Measurements from ENCODE around the gene MT1M.

The MT1M gene

DNA sequence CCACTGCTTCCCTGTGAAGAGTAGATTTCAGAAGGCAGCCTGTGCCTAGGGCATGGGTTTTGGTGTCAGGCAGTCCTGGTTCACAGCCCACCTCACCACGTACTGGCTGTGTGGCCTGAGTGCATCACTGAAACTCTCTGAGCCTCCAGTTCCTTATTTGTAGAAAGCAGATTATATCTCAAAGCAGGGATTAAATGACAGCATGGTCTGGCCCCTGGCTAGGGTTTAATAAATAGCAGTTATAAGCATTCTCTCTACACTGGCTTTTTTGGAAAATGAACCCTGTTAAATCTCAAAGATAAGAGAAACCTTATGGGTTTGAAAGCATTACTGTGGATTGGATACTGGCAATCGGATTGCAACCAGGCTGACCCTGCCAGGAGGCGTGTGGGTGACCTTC, 2.9 kb upstream of the MT1M start:
- DNase-seq = no peak

DNA sequence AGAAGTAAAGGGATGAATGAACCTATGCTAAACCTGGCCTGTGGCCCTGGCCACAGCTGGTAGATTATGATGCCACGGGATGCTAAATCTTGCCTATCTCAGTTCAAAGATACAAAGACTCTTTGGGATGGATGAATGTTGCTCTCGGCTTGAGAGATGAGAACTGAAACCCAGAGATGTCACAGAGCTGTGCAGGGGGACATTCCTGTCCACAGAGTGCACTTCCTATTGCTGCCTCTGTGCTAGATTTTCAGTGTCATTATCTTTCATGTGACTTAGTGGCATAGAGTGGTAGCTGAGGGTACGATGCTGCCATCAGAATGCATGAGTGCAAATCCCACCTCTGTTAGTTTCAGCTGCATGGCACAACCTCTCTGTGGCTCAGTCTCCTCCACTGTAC, 2.3 kb upstream of the MT1M start:
- no peak for DNase-seq

DNA sequence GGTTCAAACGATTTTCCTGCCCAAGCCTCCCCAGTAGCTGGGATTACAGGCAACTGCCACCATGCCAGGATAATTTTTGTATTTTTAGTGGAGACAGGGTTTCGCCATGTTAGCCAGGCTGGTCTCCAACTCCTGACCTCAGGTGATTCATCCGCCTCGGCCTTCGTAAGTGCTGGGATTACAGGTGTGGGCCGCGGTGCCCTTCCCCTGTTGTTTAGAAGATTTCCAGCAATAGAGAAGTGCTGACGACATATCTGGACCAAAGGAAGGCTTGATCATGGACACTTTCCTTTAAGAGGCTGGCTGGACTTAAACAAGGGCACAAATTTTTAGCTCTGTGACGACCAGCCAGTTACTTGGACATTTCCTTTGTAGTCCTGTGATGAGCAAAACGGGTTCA, 1.3 kb upstream of the MT1M start:
- DNase-seq = no peak

DNA sequence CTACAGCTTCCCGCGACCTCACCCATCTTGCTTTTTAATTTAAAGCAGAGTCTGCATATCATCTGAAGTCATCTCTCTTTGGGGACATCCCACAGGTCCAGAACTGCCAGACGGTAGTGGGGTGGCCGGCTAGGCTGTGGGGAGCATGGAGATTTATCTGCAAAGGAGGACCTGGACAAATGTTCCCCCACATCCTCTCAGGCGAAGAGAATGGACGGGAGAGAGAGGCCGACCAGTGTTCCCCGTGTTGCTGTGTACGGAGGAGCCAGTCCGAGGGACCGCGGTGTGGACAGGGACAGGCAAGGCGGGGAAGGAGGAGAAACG, 665 bp upstream of the MT1M start:
- no peak for DNase-seq

DNA sequence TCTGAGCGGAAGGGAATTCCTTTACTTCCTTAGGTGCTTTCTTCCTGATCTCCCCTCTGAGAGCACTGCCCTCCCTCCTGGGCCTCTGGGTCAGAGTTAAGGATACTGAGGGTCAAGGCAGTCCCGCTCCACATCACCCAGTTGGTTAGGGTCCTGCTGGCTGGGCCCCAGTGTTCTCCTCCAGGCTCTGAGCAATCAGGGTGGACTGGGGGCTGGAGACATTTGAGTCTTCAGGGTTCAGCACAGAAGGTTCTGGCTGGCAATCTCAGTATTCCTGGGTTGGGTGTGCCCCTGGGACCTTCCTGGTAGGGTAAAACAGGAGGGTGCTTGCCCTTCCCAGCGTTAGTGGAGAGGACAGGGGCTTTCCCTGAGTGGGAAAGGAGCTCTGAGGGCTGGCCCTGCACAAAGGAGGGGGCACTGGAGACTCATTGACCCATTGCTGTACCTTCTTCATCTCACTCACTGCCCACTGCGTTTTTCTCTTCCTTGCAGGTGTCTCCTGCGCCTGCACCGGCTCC, 448 bp downstream of the MT1M start:
- no peak for DNase-seq

DNA sequence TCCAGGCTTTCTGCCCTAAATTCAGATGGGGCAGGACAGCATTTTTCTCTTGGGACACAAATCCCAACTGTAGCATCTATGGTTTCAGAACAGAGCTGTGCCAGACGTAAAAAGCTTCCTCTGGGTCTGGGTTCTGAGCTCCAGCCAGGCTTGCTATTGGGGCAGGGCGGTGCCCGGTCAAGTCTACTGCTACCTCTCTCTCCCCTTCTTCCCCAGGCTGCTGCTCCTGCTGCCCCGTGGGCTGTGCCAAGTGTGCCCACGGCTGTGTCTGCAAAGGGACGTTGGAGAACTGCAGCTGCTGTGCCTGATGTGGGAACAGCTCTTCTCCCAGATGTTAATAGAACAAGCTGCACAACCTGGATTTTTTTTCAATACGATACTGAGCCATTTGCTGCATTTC, 1.1 kb downstream of the MT1M start:
- no peak for DNase-seq

DNA sequence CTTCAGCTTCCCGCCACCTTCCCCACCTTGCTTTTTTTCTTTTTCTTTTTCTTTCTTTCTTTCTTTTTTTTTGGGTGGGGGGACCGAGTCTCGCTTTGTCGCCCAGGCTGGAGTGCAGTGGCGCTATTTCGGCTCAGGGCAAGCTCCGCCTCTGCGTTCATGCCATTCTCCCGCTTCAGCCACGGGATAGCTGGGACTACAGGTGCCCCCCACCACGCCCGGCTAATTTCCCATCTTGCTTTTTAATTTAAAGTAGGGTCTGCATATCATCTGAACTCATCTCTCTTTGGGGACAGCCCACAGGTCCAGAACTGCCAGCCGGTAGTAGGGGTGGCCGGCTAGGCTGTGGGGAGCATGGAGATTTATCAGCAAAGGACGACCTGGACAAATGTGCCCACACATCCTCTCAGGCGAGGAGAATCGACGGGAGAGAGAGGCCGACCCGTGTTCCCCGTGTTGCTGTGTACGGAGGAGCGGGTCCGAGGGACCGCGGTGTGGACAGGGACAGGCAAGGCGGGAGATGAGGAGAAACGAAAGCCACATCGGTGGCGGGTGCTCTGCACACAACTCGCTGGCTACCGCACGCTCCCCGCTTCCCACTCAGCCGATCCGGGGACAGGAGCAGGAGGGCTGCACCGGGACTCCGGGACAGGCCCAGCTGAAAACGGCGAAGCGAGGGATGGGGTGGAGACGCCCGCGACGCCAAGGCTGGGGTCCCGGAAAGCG, 2.4 kb downstream of the MT1M start:
- no peak for DNase-seq

DNA sequence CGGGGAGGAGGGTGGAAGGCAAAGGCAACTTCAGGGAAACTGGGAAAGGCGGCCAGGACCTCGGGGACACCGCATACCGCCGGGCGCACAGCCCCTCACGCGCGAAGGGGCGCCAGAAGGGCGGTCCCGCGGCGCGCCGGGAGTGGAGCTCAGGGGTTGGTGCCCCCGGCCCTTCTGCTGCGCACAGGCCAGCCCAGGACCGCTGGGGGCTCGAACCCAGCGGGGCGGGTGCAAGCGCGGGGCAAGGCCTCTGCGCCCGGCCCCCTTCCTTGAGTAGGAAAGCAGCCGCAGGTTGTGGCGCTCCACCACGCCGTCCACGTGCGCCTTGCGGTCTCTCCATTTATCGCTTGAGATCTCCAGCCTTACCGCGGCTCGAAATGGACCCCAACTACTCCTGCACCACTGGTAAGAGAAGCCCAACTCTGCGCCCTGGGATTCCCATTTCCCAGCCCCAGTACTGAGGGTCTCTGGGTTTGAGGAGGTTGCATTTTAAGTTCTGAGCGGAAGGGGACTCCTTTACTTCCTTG, 3.0 kb downstream of the MT1M start:
- no peak for DNase-seq

DNA sequence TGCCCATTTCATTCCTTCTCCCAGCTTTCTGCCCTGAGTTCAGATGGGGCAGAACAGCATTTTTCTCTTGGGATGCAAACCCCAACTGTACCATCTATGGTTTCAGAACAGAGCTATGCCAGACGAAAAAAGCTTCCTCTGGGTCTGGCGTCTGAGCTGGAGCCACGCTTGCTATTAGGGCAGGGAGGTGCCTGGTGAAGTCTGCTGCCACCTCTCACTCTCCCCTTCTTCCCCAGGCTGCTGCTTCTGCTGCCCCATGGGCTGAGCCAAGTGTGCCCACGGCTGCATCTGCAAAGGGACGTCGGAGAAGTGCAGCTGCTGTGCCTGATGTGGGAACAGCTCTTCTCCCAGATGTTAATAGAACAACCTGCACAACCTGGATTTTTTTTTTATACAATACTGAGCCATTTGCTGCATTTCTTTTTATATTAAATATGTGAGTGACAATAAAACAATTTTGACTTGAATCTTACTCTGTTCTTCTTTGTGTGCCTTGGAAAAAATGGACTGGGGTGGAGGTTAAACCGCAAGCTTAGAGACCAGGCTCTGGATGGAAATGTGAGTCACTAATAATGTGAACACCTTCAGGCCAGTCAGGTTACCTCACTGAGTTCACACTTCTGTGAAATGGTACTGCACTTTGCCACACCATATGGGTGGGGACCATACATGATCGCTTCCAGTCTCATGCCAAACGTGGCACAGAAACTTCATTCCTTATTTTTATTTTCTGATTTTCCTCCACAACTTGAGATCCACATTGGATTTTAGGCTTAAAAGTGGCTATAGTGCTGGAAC, 4.4 kb downstream of the MT1M start:
- no peak for DNase-seq

DNA sequence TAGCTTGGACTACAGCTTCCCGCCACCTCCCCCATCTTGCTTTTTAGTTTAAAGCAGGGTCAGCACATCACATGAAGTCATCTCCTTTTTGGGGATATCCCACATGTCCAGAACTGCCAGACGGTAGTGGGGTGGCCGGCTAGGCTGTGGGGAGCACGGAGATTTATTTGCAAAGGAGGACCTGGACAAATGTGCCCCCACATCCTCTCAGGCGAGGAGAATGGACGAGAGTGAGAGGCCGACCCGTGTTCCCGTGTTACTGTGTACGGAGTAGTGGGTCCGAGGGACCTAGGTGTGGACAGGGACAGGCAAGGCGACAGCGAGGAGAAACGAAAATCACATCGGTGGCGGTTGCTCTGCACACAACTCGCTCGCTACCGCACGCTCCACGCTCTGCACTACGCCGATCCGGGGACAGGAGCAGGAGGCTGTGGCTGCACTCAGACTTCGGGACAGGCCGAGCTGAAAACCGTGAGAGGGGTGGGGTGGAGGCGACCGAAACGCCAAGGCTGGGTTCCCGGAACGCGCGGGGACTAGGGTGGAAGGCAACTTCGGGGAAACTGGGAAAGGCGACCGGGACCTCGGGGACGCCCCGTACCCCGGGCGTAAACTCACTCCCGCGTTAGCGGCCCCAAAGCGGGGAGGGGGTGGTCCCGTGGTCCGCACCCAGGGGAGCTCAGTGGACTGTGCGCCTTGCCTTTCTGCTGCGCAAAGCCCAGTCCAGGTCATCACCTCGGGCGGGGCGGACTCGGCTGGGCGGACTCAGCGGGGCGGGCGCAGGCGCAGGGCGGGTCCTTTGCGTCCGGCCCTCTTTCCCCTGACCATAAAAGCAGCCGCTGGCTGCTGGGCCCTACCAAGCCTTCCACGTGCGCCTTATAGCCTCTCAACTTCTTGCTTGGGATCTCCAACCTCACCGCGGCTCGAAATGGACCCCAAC, 5.6 kb downstream of the MT1M start, which contains the start of gene MT1A:
Gene MT1A, plus strand, starts transcription at position 853 of the 937 bp plus-strand sequence. Its CDS starts 73 bp downstream, at position 926.
- no peak for DNase-seq

DNA sequence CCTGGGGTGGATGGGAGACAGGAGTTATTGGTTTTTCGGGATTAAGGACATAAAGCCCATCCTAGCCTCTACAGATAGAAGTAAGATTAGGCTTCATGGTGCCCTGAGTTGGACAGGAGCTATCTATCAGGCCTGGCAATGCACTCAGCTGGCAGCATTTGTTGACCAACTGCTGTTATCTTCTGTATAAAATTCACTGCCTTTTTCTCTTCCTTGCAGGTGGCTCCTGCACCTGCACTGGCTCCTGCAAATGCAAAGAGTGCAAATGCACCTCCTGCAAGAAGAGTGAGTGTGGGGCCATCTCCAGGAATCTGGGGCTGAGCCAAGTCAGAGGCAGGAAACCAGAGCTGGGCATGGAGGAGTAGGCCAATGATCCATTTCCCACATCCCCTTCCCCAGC, 6.6 kb downstream of the MT1M start:
- DNase-seq = no peak

DNA sequence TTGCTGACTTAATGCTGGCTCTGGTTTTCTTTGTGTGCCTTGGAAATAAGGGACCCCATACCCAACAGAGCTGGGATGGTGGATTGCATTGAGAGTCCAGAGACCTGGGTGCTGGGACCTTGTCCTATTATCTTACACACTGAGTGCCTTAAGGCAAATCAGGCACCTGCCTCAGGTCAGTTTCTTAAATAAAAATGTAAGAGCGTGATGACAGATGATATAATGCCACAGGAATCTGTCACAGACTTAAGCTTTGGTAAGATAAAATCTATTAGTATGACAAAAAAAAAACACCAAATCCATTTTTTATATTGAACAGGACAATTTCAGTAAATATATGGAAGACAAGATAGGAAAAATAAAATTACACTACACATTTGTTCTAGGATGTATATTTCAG, 7.6 kb downstream of the MT1M start:
- DNase-seq = no peak

DNA sequence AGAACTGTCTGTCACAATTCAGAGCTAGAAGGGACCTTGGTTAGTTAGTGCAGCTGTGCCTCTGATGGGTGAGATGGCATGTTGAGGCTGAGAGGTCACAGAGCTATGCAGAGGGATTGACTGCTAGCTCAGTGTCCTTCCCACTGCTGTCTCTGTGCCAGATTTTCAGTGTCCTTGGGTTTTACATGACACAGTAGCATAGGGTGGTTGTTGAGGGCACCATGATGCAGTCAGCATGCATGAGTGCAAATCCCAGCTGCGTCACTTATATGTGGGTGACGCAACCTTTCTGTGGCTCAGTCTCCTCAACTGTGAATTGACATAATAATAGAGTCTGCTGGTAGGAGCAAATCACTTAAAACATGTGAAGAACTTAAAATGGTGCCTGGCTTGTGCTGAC, 8.7 kb downstream of the MT1M start:
- DNase-seq = no peak

DNA sequence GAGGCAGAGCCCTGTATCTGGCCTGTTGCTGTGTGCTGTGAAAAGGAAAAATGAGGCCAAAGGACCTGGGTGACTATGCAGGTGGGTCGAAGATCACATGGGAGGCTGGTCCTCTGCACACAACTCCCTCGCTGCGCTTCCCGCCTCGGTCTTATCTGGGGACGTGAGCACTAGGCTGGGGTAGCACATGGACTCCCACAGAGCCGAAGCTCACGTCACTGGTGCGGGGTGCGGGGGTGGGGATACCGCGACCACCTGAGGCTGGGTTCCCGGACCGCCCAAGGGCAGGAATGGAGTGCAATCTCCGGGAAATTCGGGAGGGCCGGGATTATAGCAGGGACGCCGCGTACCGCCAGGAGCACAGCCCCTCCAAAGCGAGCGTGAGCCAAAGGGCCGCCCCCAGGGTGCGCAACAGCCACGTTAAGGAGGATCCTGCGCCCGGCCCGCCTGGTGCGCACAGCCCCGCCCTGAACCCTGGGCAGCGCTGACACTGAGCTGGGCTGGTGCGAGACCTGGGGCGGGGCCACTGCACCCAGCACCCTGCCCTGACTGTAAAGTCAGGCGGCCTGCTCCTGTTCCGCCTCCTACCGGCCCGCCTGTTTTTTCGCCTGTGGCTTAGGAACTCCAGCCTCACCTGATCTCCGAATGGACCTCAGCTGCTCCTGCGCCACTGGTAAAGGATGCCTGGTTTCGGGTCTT, 10.8 kb downstream of the MT1M start:
- peak; percentile 79 for DNase-seq

DNA sequence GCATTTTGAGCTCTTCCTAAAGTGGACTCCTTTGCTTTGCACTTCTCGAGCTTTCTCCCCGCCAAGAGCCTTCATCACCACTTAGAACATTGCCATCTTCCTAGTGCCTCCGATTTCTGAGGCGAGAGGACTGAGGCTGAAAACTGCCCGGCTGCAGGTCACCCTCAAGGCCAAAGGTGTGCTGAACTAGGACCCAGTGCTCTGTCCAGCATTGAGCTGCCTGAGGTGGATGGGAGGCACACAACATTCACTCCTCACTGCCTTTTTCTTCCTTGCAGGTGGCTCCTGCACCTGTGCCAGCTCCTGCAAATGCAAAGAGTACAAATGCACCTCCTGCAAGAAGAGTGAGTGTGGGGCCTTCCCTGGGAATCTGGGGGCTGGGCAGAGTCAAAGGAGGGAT, 11.4 kb downstream of the MT1M start:
- DNase-seq = no peak

DNA sequence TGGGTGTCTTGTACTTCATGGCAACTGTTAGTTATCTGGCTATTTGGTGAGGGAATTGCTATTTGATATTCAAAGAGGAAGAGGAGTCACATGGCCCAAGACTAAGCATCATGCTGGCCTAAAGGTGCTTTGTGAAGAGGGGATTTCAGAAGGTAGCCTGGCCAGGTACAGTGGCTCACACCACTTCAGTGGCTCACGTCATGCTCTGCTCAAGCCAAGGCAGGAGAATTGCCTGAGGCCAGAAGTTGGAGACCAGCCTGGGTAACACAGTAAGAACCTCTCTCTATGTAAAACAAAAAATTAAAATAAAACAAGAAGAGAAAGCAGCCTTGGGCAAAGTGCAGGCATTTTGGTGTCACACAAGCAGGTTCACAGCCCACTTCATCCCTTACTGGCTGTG, 12.9 kb downstream of the MT1M start:
- no peak for DNase-seq

DNA sequence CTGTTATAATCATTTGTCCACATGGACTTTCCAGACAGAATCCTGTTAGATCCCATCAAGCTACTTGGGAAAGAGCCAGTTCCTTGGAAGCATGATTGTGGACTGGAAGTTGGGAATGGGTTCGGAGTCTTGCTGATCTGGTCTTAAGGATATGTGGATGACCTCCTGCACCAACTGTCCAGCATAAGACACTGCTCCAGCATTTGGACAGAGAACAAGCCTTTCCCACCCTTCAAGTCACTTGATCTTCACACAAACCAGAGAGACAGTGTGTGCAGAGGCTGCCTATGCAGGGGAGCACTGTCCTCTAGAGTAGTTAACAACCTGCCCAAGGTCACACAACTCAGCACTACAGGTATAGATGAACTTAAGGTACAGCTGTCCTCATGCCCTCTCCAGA, 13.4 kb downstream of the MT1M start:
- DNase-seq = no peak

DNA sequence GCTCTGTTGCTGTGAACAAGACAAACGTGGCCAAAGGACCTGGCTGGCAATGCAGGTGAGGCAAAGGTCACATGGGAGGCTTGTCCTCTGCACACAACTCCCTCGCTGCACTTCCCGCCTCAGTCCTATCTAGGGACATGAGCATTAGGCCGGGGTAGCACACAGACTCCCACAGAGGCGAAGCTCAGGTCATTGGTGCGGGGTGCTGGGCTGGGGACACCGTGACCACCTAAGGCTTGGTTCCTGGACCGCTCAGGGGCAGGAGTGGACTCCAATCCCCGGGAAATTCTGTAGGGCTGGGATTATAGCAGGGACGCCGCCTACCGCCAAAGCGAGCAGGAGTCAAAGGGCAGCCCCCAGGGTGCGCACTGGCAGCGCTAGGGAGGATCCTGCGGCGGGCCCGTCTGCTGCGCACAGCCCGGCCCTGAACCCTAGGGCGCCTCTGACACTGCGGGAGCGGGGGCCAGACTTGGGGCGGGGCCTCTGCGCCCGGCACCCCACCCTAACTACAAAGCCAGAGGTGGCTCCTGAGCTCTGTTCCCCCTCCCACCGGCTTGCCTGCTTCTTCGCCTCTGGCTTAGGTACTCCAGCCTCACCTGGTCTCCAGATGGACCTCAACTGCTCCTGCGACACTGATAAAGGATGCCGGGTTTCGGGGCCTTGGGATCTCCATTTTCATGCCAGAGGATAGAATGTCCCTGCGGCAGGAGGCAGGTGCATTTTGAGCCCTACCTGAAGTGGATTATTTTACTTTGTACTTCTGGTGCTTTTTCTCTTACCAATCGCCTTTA, 15.4 kb downstream of the MT1M start:
- no peak for DNase-seq

DNA sequence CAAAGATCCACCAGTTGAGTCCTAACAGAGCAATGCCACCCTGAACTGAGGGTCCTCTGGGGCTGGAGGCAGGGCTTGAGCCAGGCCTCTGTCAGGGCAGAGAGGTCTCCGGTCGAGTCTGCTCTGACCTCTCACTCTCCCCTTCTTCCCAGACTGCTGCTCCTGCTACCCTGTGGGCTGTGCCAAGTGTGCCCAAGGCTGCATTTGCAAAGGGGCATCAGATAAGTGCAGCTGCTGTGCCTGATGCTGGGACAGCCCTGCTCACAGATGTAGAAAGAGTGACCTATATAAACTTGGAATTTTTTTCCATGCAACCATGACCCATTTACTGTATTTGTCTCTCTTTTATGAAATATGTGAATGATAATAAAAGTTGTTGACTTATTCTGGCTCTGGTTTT, 16.8 kb downstream of the MT1M start:
- DNase-seq = no peak

DNA sequence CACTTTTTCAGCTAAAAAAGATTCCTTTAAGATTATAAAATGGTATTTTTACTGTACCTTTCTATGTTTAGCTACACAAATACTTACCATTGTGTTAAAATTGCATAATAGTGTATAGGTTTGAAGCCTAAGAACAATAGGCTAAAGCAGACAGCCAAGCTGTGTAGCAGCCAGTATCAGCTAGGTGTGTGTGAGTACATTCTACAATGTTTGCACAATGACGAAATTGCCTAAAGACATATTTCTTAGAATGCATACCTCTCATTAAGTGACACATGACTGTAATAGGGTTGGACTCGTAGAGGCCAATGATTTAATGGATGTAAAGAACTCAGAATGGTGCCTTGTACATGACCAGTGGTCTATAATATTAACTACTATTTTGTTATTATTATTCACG, 17.4 kb downstream of the MT1M start:
- DNase-seq = no peak

DNA sequence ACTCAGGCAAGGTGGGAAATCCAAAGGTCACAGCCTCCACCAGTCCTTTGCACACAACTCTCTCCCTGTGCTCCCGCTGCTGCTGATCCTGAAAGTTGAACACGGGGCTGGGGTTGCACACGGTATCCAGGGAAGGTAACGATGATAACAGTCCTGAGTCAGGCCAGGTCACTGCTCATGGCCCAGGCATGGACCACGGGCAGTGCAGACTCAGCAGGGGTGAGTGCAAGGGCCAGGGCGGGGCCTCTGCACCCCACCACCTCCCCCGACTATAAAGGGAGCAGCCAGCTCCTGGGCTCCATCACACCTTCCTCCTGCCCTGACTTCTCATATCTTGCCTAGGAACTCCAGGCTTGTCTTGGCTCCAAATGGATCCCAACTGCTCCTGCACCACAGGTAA, 19.1 kb downstream of the MT1M start, which contains the start of gene MT1B:
Gene MT1B, plus strand, starts transcription at position 301 of the 400 bp plus-strand sequence. Its CDS starts 68 bp downstream, at position 369.
- no peak for DNase-seq
